Astrocyte (in vitro differentiated cells and primary cell): ENCODE measurements around the gene KRTAP25-1.

Experiments used
- EZH2 ChIP-seq: IDR thresholded peaks from 2 replicates; pipeline ENCODE4 v1.6.1; 2012; ENCODE audit warnings: mild to moderate bottlenecking, low read length, inconsistent platforms; ENCODE audit not compliant: insufficient read depth
- TF ChIP-seq, protein P1 (sequence below): IDR thresholded peaks from 2 replicates; pipeline ENCODE4 v1.5.1; 2011; ENCODE audit warnings: low read depth, mild to moderate bottlenecking, inconsistent platforms, low read length, moderate library complexity; ENCODE audit not compliant: insufficient read depth

DNA sequence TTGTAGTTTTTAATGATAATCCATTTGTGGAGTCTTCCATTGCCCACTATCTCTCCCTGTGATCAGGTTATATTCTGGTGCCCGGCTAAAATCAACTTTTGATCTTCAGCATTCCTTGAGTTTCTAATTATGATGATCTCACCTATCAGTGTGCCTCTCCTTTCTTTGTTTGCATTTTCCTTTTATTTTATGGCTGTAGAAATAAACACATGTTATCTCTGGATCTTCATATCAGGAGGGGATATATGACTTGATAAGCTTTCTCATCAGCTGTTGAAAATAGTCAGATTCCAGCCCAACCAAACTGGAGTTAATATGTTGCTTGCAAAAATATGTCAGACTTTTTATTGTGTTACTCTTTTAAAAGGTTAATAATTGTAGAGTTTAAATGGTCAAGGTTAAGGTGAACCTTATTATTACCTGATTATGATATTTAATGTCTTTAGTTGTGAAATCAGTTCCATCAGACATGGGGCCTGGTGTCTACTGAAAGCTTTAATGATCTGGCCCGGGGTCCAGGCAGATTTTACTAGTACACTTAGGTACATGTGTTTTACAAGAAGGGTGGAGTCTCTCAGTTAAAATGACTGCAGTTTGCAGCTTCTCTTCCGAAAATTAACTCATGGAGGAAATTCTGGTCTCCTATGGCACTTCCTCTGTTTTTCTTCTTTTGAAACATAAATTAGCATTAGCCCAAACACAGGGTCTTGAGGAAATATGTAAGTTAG is 19.3 kb downstream of the KRTAP25-1 start:
- TF ChIP-seq, protein P1, sequence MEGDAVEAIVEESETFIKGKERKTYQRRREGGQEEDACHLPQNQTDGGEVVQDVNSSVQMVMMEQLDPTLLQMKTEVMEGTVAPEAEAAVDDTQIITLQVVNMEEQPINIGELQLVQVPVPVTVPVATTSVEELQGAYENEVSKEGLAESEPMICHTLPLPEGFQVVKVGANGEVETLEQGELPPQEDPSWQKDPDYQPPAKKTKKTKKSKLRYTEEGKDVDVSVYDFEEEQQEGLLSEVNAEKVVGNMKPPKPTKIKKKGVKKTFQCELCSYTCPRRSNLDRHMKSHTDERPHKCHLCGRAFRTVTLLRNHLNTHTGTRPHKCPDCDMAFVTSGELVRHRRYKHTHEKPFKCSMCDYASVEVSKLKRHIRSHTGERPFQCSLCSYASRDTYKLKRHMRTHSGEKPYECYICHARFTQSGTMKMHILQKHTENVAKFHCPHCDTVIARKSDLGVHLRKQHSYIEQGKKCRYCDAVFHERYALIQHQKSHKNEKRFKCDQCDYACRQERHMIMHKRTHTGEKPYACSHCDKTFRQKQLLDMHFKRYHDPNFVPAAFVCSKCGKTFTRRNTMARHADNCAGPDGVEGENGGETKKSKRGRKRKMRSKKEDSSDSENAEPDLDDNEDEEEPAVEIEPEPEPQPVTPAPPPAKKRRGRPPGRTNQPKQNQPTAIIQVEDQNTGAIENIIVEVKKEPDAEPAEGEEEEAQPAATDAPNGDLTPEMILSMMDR = no peak
- no peak for TF ChIP-seq EZH2
